OCI-LY7 (cell line): ENCODE measurements around the gene KIF13A. TPM values are rescaled to one million over a fixed set of nuclear protein-coding genes. Genes with fewer than 3 reads are reported as not detected.
"Not testable (repeated sequence)": the region's sequence is repeated elsewhere in the genome, so short reads cannot be mapped to it uniquely, and the experiment has no call there.

Experiments
- BruUV-seq: library from RNA; stranded (reverse); fragments of 400-500 nt; replicated peaks from 2 replicates; lab custom pipeline; 2021; lab: Mats Ljungman, UMichigan
- CTCF ChIA-PET: fragments of 300-600 bp; sonication (Branson Sonifier 250); formaldehyde crosslinking; loops from one replicate; lab custom pipeline; 2022; ENCODE audit warnings: antibody characterized with exemption; ENCODE audit not compliant: unreplicated experiment; lab: Charles Lee
- POLR2A ChIA-PET: fragments of 300-600 bp; sonication (Branson Sonifier 250); formaldehyde crosslinking; loops from one replicate; lab custom pipeline; 2022; ENCODE audit warnings: antibody characterized with exemption; lab: Charles Lee
- DNase-seq: peaks from one replicate; pipeline ENCODE4 v3.0.0-alpha.2; 2015; ENCODE audit warnings: low spot score
- H2AFZ ChIP-seq: fragments of 200-600 bp; sonication (generic), shearing (Covaris generic); 2 replicates; pipeline ENCODE4 v1.6.1; 2014; ENCODE audit warnings: mild to moderate bottlenecking, antibody characterized with exemption, low read length, moderate library complexity
- H3K27ac ChIP-seq: fragments of 200-600 bp; sonication (generic); 2 replicates; pipeline ENCODE4 v1.5.1; 2014; ENCODE audit warnings: mixed run types, low read depth, mild to moderate bottlenecking, moderate library complexity, low read length, inconsistent platforms; ENCODE audit not compliant: poor library complexity, severe bottlenecking
- H3K36me3 ChIP-seq: fragments of 200-600 bp; sonication (generic); 2 replicates; pipeline ENCODE4 v1.6.1; 2014; ENCODE audit warnings: mild to moderate bottlenecking, antibody characterized with exemption, low read length, moderate library complexity, mixed read lengths; ENCODE audit not compliant: insufficient read depth
- H3K4me1 ChIP-seq: fragments of 200-600 bp; sonication (generic); 2 replicates; pipeline ENCODE4 v1.5.1; 2014; ENCODE audit warnings: mild to moderate bottlenecking, low read length; ENCODE audit not compliant: insufficient read depth, poor library complexity, severe bottlenecking
- H3K4me2 ChIP-seq: fragments of 200-600 bp; sonication (generic); 2 replicates; pipeline ENCODE4 v1.6.1; 2014; ENCODE audit warnings: mild to moderate bottlenecking, low read length
- H3K4me3 ChIP-seq: fragments of 200-600 bp; sonication (generic); 2 replicates; pipeline ENCODE4 v1.5.1; 2014; ENCODE audit warnings: mild to moderate bottlenecking, low read depth, low read length; ENCODE audit not compliant: poor library complexity, severe bottlenecking
- H3K79me2 ChIP-seq: fragments of 200-600 bp; sonication (generic); 2 replicates; pipeline ENCODE4 v1.6.1; 2016; ENCODE audit warnings: low read depth, mild to moderate bottlenecking, low read length, moderate library complexity, mixed read lengths; ENCODE audit not compliant: insufficient read depth
- H3K9me2 ChIP-seq: fragments of 200-600 bp; sonication (generic); 2 replicates; pipeline ENCODE4 v1.6.1; 2016; ENCODE audit warnings: mild to moderate bottlenecking, low read length, mixed read lengths; ENCODE audit not compliant: insufficient read depth
- H3K9me3 ChIP-seq: fragments of 200-600 bp; sonication (generic); 2 replicates; pipeline ENCODE4 v1.6.1; 2014; ENCODE audit warnings: mild to moderate bottlenecking, mixed run types, low read length, mixed read lengths
- H4K20me1 ChIP-seq: fragments of 200-600 bp; sonication (generic); 2 replicates; pipeline ENCODE4 v1.6.1; 2014; ENCODE audit warnings: mild to moderate bottlenecking, antibody characterized with exemption, low read length, moderate library complexity, mixed read lengths; ENCODE audit not compliant: insufficient read depth
- CTCF ChIP-seq: fragments of 200-600 bp; sonication (generic); conservative IDR thresholded peaks from 2 replicates; pipeline ENCODE4 v1.5.1; 2014; ENCODE audit warnings: mild to moderate bottlenecking, antibody characterized with exemption, low read length, moderate library complexity, mixed read lengths
- EZH2phosphoT487 ChIP-seq: fragments of 200-600 bp; sonication (generic); IDR thresholded peaks from 2 replicates; pipeline ENCODE4 v1.6.1; 2018; ENCODE audit warnings: low read depth, borderline replicate concordance, mild to moderate bottlenecking, mixed run types, antibody characterized with exemption, low read length, moderate library complexity, mixed read lengths
- intact Hi-C: fragments of 100-400 bp; cut with micrococcal nuclease; formaldehyde crosslinking; loops from one replicate; pipeline ENCODE4 v1.10.0; 2022; ENCODE audit not compliant: unreplicated experiment
- total RNA-seq, 2 experiments: library from RNA; depleted of rRNA in 1 of 2; stranded (reverse); fragments of >200 nt in 1 of 2; shearing (Covaris generic) in 1 of 2; gene quantifications; 2 replicates each; pipeline ENCODE4 v1.2.3, GENCODE V29; 2014 to 2022

KIF13A gene
- total RNA-seq, 2 experiments from 2014 or later = 1.5 TPM; not detected in 1

- Histone ChIP-seq H2AFZ (no peak overlapping the region), H3K36me3 (no peaks in the 10 kb centered on the region), H3K4me1 (no peaks in the 10 kb centered on the region), H4K20me1 (no peaks in the 10 kb centered on the region), H3K27ac (no peak overlapping the region), H3K9me2 (no peaks in the 10 kb centered on the region), H3K4me2 (no peak overlapping the region), H3K79me2 (no peaks in the 10 kb centered on the region), H3K9me3 (peaks cover 10% of the 10 kb centered on the region; the same call in 1 of the 2 replicates), H3K4me3 (no peak overlapping the region)
- no TSS peak for BruUV-seq
- ChIA-PET POLR2A (interaction anchor here (0.7 kb wide), 2 partner anchors 9 to 41 kb away, joined by 3 read pairs; no protein-coding TSS in a partner anchor), CTCF (no interaction called here)
- DNase-seq = no peak
- TF ChIP-seq CTCF = no peak
- no peak for TF ChIP-seq EZH2phosphoT487
- intact Hi-C loops = no loop called here
Observed at GRCh38 chr6:17894191-17894590, 93.2 kb downstream of the KIF13A start.

GRCh38 chr6:17892097-17892686 lies 95.2 kb downstream of the KIF13A start:
- H3K4me2 ChIP-seq = no peak overlapping the region
- no peaks in the 10 kb centered on the region for H4K20me1 ChIP-seq
- BruUV-seq = no TSS peak
- POLR2A ChIA-PET = no interaction called here
- no peaks in the 10 kb centered on the region for H3K79me2 ChIP-seq
- H3K9me2 ChIP-seq = no peaks in the 10 kb centered on the region
- no peaks in the 10 kb centered on the region for H3K36me3 ChIP-seq
- H3K4me1 ChIP-seq = no peaks in the 10 kb centered on the region
- CTCF ChIA-PET = no interaction called here
- H3K27ac ChIP-seq = no peak overlapping the region
- intact Hi-C loops = no loop called here
- H2AFZ ChIP-seq = no peak overlapping the region
- DNase-seq = no peak
- peaks cover 10% of the 10 kb centered on the region; the same call in 1 of the 2 replicates for H3K9me3 ChIP-seq
- H3K4me3 ChIP-seq = no peak overlapping the region
- TF ChIP-seq EZH2phosphoT487 (no peak), CTCF (no peak)

- ChIA-PET CTCF (no interaction called here), POLR2A (no interaction called here)
- no peak overlapping the region for H3K4me3 ChIP-seq
- H3K36me3 ChIP-seq = no peaks in the 10 kb centered on the region
- no peak overlapping the region for H3K4me2 ChIP-seq
- intact Hi-C loops = no loop called here
- H3K79me2 ChIP-seq = no peaks in the 10 kb centered on the region
- no peaks in the 10 kb centered on the region for H3K9me2 ChIP-seq
- BruUV-seq = no TSS peak
- H3K27ac ChIP-seq = no peak overlapping the region
- no peak overlapping the region for H2AFZ ChIP-seq
- peaks cover 8% of the 10 kb centered on the region; the same call in 1 of the 2 replicates for H3K9me3 ChIP-seq
- H4K20me1 ChIP-seq = no peaks in the 10 kb centered on the region
- TF ChIP-seq CTCF (no peak), EZH2phosphoT487 (no peak)
- H3K4me1 ChIP-seq = no peaks in the 10 kb centered on the region
- no peak for DNase-seq
Observed at GRCh38 chr6:17890309-17890708, 97.1 kb downstream of the KIF13A start.

GRCh38 chr6:17889777-17890176 lies 97.7 kb downstream of the KIF13A start:
- H3K36me3 ChIP-seq, H3K79me2 ChIP-seq, H3K4me1 ChIP-seq, DNase-seq, CTCF ChIA-PET, H3K4me3 ChIP-seq, H4K20me1 ChIP-seq, H2AFZ ChIP-seq, intact Hi-C loops, POLR2A ChIA-PET, H3K4me2 ChIP-seq, H3K9me3 ChIP-seq, H3K27ac ChIP-seq, H3K9me2 ChIP-seq, BruUV-seq: not testable (repeated sequence)
